ENCODE measurements around the gene SMIM43. TPM values are rescaled to one million over a fixed set of nuclear protein-coding genes. Genes with fewer than 3 reads are reported as not detected.

The SMIM43 gene
- total and polyA plus RNA-seq, 4 donors: not detected

- 70% methylated on average over 4 of the region's 4 CpGs for WGBS
- TF ChIP-seq JUND (IDR thresholded peaks at IDR 0.05) (no peak), YY1 (IDR thresholded peaks at IDR 0.05) (no peak), HNF4G (IDR thresholded peaks at IDR 0.05) (no peak), NR2F2 (IDR thresholded peaks at IDR 0.05) (no peak), RAD21 (IDR thresholded peaks at IDR 0.05) (no peak), EGR1 (IDR thresholded peaks at IDR 0.05; ENCODE audit: low read depth in 2 of 2) (no peak), REST (IDR thresholded peaks at IDR 0.05) (no peak), FOXA2 (IDR thresholded peaks at IDR 0.05) (no peak), SP1 (IDR thresholded peaks at IDR 0.05) (no peak), GABPA (IDR thresholded peaks at IDR 0.05 in 1 of 2, conservative IDR thresholded peaks at IDR 0.05 in 1 of 2) (no peak), TAF1 (conservative IDR thresholded peaks at IDR 0.05) (no peak), HNF4A (conservative IDR thresholded peaks at IDR 0.05) (no peak)
- TF ChIP-seq, protein P1, sequence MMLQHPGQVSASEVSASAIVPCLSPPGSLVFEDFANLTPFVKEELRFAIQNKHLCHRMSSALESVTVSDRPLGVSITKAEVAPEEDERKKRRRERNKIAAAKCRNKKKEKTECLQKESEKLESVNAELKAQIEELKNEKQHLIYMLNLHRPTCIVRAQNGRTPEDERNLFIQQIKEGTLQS (IDR thresholded peaks at IDR 0.05): no peak
- TF ChIP-seq, protein P2, sequence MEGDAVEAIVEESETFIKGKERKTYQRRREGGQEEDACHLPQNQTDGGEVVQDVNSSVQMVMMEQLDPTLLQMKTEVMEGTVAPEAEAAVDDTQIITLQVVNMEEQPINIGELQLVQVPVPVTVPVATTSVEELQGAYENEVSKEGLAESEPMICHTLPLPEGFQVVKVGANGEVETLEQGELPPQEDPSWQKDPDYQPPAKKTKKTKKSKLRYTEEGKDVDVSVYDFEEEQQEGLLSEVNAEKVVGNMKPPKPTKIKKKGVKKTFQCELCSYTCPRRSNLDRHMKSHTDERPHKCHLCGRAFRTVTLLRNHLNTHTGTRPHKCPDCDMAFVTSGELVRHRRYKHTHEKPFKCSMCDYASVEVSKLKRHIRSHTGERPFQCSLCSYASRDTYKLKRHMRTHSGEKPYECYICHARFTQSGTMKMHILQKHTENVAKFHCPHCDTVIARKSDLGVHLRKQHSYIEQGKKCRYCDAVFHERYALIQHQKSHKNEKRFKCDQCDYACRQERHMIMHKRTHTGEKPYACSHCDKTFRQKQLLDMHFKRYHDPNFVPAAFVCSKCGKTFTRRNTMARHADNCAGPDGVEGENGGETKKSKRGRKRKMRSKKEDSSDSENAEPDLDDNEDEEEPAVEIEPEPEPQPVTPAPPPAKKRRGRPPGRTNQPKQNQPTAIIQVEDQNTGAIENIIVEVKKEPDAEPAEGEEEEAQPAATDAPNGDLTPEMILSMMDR (IDR thresholded peaks at IDR 0.05; ENCODE audit: low read depth, low read length, missing input control): no peak
Observed at GRCh38 chr4:121714548-121714947, 50.4 kb downstream of the SMIM43 start.

DNA sequence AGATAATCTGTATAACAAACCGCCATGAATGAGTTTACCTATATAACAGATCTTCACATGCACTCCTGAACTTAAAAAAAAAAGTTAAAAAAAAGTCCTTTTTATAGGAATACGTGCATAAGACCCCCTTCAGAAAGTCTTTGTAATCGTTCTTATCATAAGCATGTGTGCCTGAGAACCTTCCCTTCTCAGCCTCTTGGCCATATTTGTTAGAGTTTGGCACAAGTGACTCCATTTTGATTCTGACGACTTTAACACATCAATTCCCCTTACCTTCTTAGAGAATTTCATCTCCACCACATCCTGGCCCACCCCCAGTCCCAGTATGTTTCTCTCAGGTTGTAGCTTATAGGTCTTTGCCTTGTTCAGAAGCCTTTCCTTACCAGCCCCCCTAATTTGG is 52.2 kb downstream of the SMIM43 start:
- WGBS: 83% methylated on average over 4 of the region's 4 CpGs
- H3K9ac ChIP-seq (ENCODE audit: low read depth in 1 of 2, low read length in 2 of 2): no peak overlapping the region
- no peaks in the 10 kb centered on the region for H3K9me3 ChIP-seq (ENCODE audit: control insufficient read depth in 4 of 4, low read length in 3 of 4)
- no peaks in the 10 kb centered on the region for H3K36me3 ChIP-seq (ENCODE audit: control insufficient read depth in 4 of 4, insufficient read depth in 3 of 4, low read depth in 1 of 4, low read length in 3 of 4)
- DNase-seq (ENCODE audit: low spot score): no peak
- no peak overlapping the region for H3K27ac ChIP-seq (ENCODE audit: low read depth in 1 of 2, low read length in 2 of 2)
- peaks cover 0 to 7% (median 0%) of the 10 kb centered on the region in 4 donors for H3K27me3 ChIP-seq (ENCODE audit: control insufficient read depth in 4 of 4, insufficient read depth in 4 of 4, low read length in 3 of 4)
- H3K4me1 ChIP-seq (ENCODE audit: control insufficient read depth in 4 of 4, insufficient read depth in 4 of 4, low read length in 3 of 4): peaks cover 0 to 4% (median 2%) of the 10 kb centered on the region in 4 donors
- H3K4me3 ChIP-seq (ENCODE audit: low read depth in 1 of 3, low read length in 3 of 3): no peak overlapping the region
- TF ChIP-seq HNF4A (conservative IDR thresholded peaks at IDR 0.05) (no peak), JUND (IDR thresholded peaks at IDR 0.05) (no peak), RXRA (IDR thresholded peaks at IDR 0.05) (no peak)

More at GRCh38 chr4:121714548-121714947, 50.4 kb downstream of the SMIM43 start:
- no peak for DNase-seq (ENCODE audit: low spot score)
- Histone ChIP-seq H3K27me3 (ENCODE audit: control insufficient read depth in 4 of 4, insufficient read depth in 4 of 4, low read length in 3 of 4) (peaks cover 0 to 7% (median 0%) of the 10 kb centered on the region in 4 donors), H3K36me3 (ENCODE audit: control insufficient read depth in 4 of 4, insufficient read depth in 3 of 4, low read depth in 1 of 4, low read length in 3 of 4) (no peaks in the 10 kb centered on the region), H3K27ac (ENCODE audit: low read depth in 1 of 2, low read length in 2 of 2) (no peak overlapping the region), H3K9me3 (ENCODE audit: control insufficient read depth in 4 of 4, low read length in 3 of 4) (no peaks in the 10 kb centered on the region), H3K9ac (ENCODE audit: low read depth in 1 of 2, low read length in 2 of 2) (no peak overlapping the region), H3K4me1 (ENCODE audit: control insufficient read depth in 4 of 4, insufficient read depth in 4 of 4, low read length in 3 of 4) (peaks cover 0 to 10% (median 2%) of the 10 kb centered on the region in 4 donors), H3K4me3 (ENCODE audit: low read depth in 1 of 3, low read length in 3 of 3) (no peak overlapping the region)

Data from liver (tissue), 9 donors.